22Rv1 (cell line): ENCODE data around the gene PSEN2.

Experiments used
- H3K27ac ChIP-seq: fragments of 450-650 bp; 2 replicates; pipeline ENCODE4 v1.5.1; 2017
- CTCF ChIP-seq: fragments of 450-650 bp; IDR thresholded peaks from 2 replicates; pipeline ENCODE4 v1.5.1; 2017; ENCODE audit warnings: mild to moderate bottlenecking
- ZFX ChIP-seq: fragments of 450-650 bp; IDR thresholded peaks from 2 replicates; pipeline ENCODE4 v1.6.1; 2017; ENCODE audit warnings: antibody characterized with exemption, borderline replicate concordance

Gene PSEN2

DNA sequence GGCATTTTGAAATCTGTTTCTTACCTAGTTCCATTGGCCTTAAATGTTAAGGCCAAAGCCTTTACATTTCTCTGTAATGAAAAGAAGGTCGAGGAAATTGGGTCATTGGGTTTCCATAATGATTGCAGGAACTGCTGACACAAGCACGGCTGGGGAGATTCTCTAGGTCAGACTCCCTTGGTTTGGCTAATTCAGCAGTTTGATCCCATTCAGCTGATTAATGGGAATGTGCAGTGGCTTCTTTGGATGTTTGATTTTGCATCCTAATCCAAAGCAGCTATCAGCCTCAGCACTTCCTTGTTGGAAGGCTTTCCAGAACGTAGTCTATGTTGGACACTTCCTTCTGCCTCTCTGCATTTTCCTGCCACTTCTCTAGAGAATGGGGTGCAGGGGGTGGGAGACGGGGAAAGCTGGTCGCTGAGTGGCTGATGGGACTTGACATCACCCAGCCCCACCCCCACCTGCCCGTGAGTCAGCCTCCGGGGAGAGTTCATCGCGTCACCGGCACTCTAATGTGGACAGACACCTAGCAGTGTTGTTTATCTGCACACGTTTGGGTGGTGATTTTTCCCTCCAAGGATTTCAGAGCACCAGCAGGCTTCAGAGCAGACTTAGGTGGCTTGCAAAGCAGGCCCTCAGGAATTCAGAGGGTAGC is 5.4 kb downstream of the PSEN2 start:
- H3K27ac ChIP-seq = no peak overlapping the region
- TF ChIP-seq CTCF (no peak), ZFX (no peak)

- TF ChIP-seq CTCF = no peak
- no peak for TF ChIP-seq ZFX
- H3K27ac ChIP-seq = no peak overlapping the region
These were observed 7.3 kb downstream of the PSEN2 start for GRCh38 chr1:226877669-226878068.

DNA sequence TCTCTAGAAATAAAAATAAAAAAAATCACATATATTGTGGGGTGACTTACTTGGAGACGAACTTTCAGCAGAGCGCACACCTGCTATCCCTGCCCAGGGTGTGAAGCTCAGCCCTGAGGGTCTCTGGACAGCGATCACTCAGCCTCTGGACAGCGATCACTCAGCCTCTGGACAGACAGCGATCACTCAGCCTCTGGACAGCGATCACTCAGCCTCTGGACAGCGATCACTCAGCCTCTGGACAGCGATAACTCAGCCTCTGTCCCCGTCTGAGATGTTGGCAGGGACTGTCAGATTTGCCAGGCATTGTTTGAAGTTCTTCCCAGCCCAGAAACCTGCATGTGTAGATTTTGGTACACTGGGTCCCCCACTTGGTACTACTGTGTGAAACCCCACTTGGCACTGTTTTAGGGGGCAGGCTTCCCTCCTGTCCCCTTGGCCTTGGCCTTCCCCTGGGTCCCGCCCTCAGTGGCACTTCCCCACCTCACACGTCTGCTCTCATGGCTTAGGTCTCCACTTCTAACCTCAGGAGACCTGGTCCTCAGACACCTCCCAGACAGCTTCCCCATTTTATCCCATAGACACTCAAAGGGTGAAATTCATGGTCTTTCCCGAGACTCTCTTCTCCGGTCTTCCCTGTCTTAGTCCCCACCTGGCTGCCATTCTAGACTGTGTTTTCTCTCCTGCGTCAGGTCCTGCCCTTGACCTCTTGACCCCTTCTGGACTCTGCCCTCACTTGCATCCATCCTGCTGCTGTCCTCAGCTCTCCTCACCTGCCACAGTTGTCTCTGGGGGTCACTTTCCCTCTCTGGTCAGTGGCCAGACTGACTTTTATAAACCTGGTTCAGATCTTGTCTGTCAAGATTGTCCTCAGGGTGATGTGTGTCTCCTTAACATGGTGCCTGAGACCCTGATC is 10.2 kb downstream of the PSEN2 start:
- TF ChIP-seq ZFX = no peak
- no peak for TF ChIP-seq CTCF

DNA sequence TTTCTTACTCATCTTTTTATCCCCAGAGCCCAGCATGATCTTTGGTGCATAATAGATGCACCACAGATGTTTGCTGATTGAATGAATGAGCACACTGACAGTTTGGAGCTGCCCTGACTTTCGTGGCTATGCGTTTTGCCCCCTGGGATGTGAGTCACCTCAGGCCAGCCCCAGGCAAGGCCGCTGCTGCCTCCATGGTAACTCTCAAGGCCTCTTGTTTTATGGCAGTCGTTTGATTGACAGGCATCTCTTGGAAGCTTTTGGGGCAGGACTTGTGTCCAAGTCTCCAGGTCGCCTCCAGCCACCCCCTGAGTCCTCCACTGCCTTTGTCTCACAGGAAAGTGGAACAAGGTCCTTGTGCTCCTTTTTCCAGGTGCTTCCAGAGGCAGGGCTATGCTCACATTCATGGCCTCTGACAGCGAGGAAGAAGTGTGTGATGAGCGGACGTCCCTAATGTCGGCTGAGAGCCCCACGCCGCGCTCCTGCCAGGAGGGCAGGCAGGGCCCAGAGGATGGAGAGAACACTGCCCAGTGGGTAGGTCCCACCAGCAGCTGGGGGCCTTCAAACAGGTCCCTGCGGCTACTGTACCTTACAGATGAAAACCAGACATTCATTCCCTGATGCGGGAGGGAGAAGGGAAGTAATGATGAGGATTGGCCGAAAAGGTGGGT is 11.2 kb downstream of the PSEN2 start:
- no peak overlapping the region for H3K27ac ChIP-seq

More for the DNA sequence above, 10.2 kb downstream of the PSEN2 start:
- H3K27ac ChIP-seq = no peak overlapping the region

GRCh38 chr1:226882187-226882586 is 11.8 kb downstream of the PSEN2 start:
- H3K27ac ChIP-seq = no peak overlapping the region
- no peak for TF ChIP-seq ZFX
- TF ChIP-seq CTCF = no peak

More for the DNA sequence above, 11.2 kb downstream of the PSEN2 start:
- TF ChIP-seq ZFX (no peak), CTCF (no peak)

DNA sequence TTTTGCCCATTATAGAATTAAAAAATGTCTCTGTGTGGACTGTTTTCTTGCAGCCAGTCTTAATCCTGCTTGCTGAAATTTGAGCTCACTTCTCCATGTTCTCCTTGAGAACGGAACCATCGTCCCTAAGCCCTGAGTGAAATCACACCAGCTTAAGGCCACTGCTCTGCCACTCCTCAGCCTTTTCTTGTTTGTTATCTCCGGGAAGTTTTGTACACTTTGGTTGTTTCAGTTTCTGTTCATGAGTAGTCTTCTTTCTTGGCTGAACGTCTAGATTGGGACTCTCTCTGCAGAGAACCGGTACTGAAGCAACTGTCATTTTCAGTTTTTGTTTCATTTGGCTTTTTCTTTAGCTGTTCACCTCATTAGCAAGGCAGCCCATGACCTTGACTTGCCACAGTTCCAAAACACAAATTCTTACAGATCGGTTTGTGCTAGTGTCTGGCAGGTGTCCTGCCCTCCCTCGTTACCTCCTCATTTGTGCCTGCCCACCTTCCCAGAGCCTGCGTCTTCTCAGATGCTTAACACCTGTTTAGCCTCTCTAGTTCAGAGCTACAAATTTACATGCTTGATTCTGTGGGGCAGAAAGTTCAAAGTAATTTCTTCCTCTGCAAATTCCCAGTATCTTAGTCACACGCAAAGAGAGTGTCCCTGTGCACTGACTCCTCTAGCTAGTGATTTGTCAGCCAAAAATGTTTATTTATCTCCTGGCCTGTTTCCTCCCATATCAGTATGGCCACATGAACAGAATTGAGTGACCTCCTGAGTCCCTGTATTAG is 12.4 kb downstream of the PSEN2 start:
- TF ChIP-seq CTCF (no peak), ZFX (no peak)
- H3K27ac ChIP-seq = no peak overlapping the region
